ENCODE results near the gene R3HDM1. TPM values are rescaled to one million over a fixed set of nuclear protein-coding genes. Genes with fewer than 3 reads are reported as not detected.
"Not testable (repeated sequence)": the region's sequence is repeated elsewhere in the genome, so short reads cannot be mapped to it uniquely, and the experiment has no call there.

Gene R3HDM1
- total RNA-seq, 1 donor from 2014 or later, result 18.2 TPM

GRCh38 chr2:135708159-135708558 is 176.9 kb downstream of the R3HDM1 start:
- H3K27ac ChIP-seq, result no peak overlapping the region
- intact Hi-C loops (cut with DNase I), result no loop called here
- no peak for TF ChIP-seq POLR2AphosphoS5 (IDR thresholded peaks at IDR 0.05; ENCODE audit: insufficient read depth in 1 of 2, low read depth in 1 of 2)
- no peak for TF ChIP-seq CTCF (IDR thresholded peaks at IDR 0.05)
- TF ChIP-seq POLR2A (IDR thresholded peaks at IDR 0.05), result no peak

GRCh38 chr2:135709992-135710391 is 178.7 kb downstream of the R3HDM1 start:
- no peaks in the 10 kb centered on the region for H3K4me1 ChIP-seq
- no peaks in the 10 kb centered on the region for H3K9me3 ChIP-seq
- no peaks in the 10 kb centered on the region for H3K27me3 ChIP-seq
- intact Hi-C loops (cut with DNase I), result no loop called here
- TF ChIP-seq POLR2A (IDR thresholded peaks at IDR 0.05), result no peak
- no peak for TF ChIP-seq POLR2AphosphoS5 (IDR thresholded peaks at IDR 0.05; ENCODE audit: insufficient read depth in 1 of 2, low read depth in 1 of 2)
- TF ChIP-seq CTCF (IDR thresholded peaks at IDR 0.05), result peak; percentile 85 to 97 (median 85)
- DNase-seq (ENCODE audit: extremely low spot score in 2 of 2), result no peak
- H3K4me3 ChIP-seq, result no peak overlapping the region
- H3K36me3 ChIP-seq, result peaks cover 0 to 3% of the 10 kb centered on the region in 2 donors
- no peak overlapping the region for H3K27ac ChIP-seq

More at GRCh38 chr2:135708159-135708558, 176.9 kb downstream of the R3HDM1 start:
- Histone ChIP-seq H3K9me3 (no peaks in the 10 kb centered on the region), H3K27me3 (no peaks in the 10 kb centered on the region), H3K36me3 (no peaks in the 10 kb centered on the region), H3K4me3 (no peak overlapping the region), H3K4me1 (no peaks in the 10 kb centered on the region)
- DNase-seq (ENCODE audit: extremely low spot score in 2 of 2), result no peak

- peaks cover 0 to 25% of the 10 kb centered on the region in 2 donors for H3K36me3 ChIP-seq
- H3K9me3 ChIP-seq; H3K4me1 ChIP-seq; DNase-seq (ENCODE audit: extremely low spot score in 2 of 2); H3K27me3 ChIP-seq; H3K27ac ChIP-seq; intact Hi-C loops (cut with DNase I); H3K4me3 ChIP-seq: not testable (repeated sequence)
Observed at GRCh38 chr2:135715086-135715485, 183.8 kb downstream of the R3HDM1 start.

GRCh38 chr2:135728064-135728743 is 196.9 kb downstream of the R3HDM1 start:
- Histone ChIP-seq H3K27me3 (no peaks in the 10 kb centered on the region), H3K4me1 (no peaks in the 10 kb centered on the region), H3K9me3 (no peaks in the 10 kb centered on the region), H3K4me3 (no peak overlapping the region), H3K36me3 (peaks cover 0 to 7% of the 10 kb centered on the region in 2 donors), H3K27ac (no peak overlapping the region)
- DNase-seq (ENCODE audit: extremely low spot score in 2 of 2), result no peak
- TF ChIP-seq POLR2AphosphoS5 (IDR thresholded peaks at IDR 0.05; ENCODE audit: insufficient read depth in 1 of 2, low read depth in 1 of 2) (no peak), CTCF (IDR thresholded peaks at IDR 0.05) (no peak), POLR2A (IDR thresholded peaks at IDR 0.05) (no peak)
- intact Hi-C loops (cut with DNase I), result no loop called here

GRCh38 chr2:135732561-135732960 is 201.3 kb downstream of the R3HDM1 start:
- Histone ChIP-seq H3K9me3 (no peaks in the 10 kb centered on the region), H3K27ac (no peak overlapping the region), H3K27me3 (no peaks in the 10 kb centered on the region), H3K4me1 (no peaks in the 10 kb centered on the region), H3K36me3 (no peaks in the 10 kb centered on the region), H3K4me3 (no peak overlapping the region)
- TF ChIP-seq POLR2AphosphoS5 (IDR thresholded peaks at IDR 0.05; ENCODE audit: insufficient read depth in 1 of 2, low read depth in 1 of 2) (no peak), CTCF (IDR thresholded peaks at IDR 0.05) (no peak), POLR2A (IDR thresholded peaks at IDR 0.05) (no peak)
- intact Hi-C loops (cut with DNase I), result no loop called here
- no peak for DNase-seq (ENCODE audit: extremely low spot score in 2 of 2)

All from vagina (tissue), 2 donors.